ENCODE results near the gene SMYD3.

- TF ChIP-seq CTCF (IDR thresholded peaks at IDR 0.05; ENCODE audit: insufficient read depth, low read depth, low read length) (no peak), EZH2 (IDR thresholded peaks at IDR 0.05; ENCODE audit: insufficient read depth, low read length) (no peak)
Observed at GRCh38 chr1:246029616-246030015, 477.5 kb downstream of the SMYD3 start.

All from astrocyte (in vitro differentiated cells and primary cell).